Neural progenitor cell (in vitro differentiated cells): ENCODE results near the gene SMG1. TPM values are rescaled to one million over a fixed set of nuclear protein-coding genes. Genes with fewer than 3 reads are reported as not detected.
"Not testable (repeated sequence)": the region's sequence is repeated elsewhere in the genome, so short reads cannot be mapped to it uniquely, and the experiment has no call there.

Experiments
- DNase-seq: peaks from one replicate; pipeline ENCODE4 v3.0.0-alpha.2; 2016; ENCODE audit warnings: low spot score
- H2AFZ ChIP-seq: fragments of 200-600 bp; sonication (generic); replicated peaks from 2 replicates; pipeline ENCODE4 v1.6.1; 2016; ENCODE audit warnings: antibody characterized with exemption
- H3F3A ChIP-seq: fragments of 200-600 bp; sonication (generic); 2 replicates; pipeline ENCODE4 v1.6.1; 2016; ENCODE audit warnings: antibody characterized with exemption, low read depth
- H3K27ac ChIP-seq: fragments of 200-600 bp; sonication (generic); 2 replicates; pipeline ENCODE4 v1.5.1; 2016; ENCODE audit warnings: mild to moderate bottlenecking
- H3K27me3 ChIP-seq: fragments of 200-600 bp; sonication (generic); 2 replicates; pipeline ENCODE4 v1.6.1; 2016; ENCODE audit warnings: mild to moderate bottlenecking, moderate library complexity
- H3K36me3 ChIP-seq: fragments of 200-600 bp; sonication (generic); 2 replicates; pipeline ENCODE4 v1.5.1; 2016
- H3K4me1 ChIP-seq: fragments of 200-600 bp; sonication (generic); 2 replicates; pipeline ENCODE4 v1.6.1; 2016; ENCODE audit warnings: mixed run types
- H3K4me2 ChIP-seq: fragments of 200-600 bp; sonication (generic); 2 replicates; pipeline ENCODE4 v1.6.1; 2016
- H3K4me3 ChIP-seq: fragments of 200-600 bp; sonication (generic); 2 replicates; pipeline ENCODE4 v1.5.1; 2016
- H3K79me2 ChIP-seq: fragments of 200-600 bp; sonication (generic); 2 replicates; pipeline ENCODE4 v1.6.1; 2016; ENCODE audit warnings: low read depth
- H3K9ac ChIP-seq: fragments of 200-600 bp; sonication (generic); 2 replicates; pipeline ENCODE4 v1.6.1; 2016
- H3K9me3 ChIP-seq: fragments of 200-600 bp; sonication (generic); 2 replicates; pipeline ENCODE4 v1.5.1; 2016; ENCODE audit warnings: low read depth
- H4K20me1 ChIP-seq: fragments of 200-600 bp; sonication (generic); 2 replicates; pipeline ENCODE4 v1.6.1; 2016; ENCODE audit warnings: low read depth
- H3K27ac Mint-ChIP-seq: 3 replicates; pipeline ENCODE4 v1.8.0; 2021; ENCODE audit warnings: mixed read lengths
- H3K27me3 Mint-ChIP-seq: 2 replicates; pipeline ENCODE4 v1.8.0; 2022; ENCODE audit warnings: low read depth, mild to moderate bottlenecking, inconsistent platforms, moderate library complexity, mixed read lengths; ENCODE audit not compliant: insufficient read depth
- H3K36me3 Mint-ChIP-seq: 3 replicates; pipeline ENCODE4 v1.8.0; 2021; ENCODE audit warnings: mixed read lengths
- H3K4me1 Mint-ChIP-seq: 3 replicates; pipeline ENCODE4 v1.8.0; 2021; ENCODE audit warnings: mixed read lengths
- H3K4me3 Mint-ChIP-seq: 3 replicates; pipeline ENCODE4 v1.8.0; 2021; ENCODE audit warnings: mild to moderate bottlenecking, moderate library complexity, mixed read lengths
- H3K9me3 Mint-ChIP-seq: 3 replicates; pipeline ENCODE4 v1.8.0; 2020; ENCODE audit warnings: mixed read lengths
- CTCF ChIP-seq: fragments of 200-600 bp; sonication (generic); IDR thresholded peaks from 2 replicates; pipeline ENCODE4 v1.5.1; 2017; ENCODE audit warnings: antibody characterized with exemption, mild to moderate bottlenecking
- EZH2 ChIP-seq: fragments of 200-600 bp; sonication (generic); IDR thresholded peaks from 2 replicates; pipeline ENCODE4 v1.6.1; 2017; ENCODE audit warnings: antibody characterized with exemption, mild to moderate bottlenecking, moderate library complexity
- EZH2phosphoT487 ChIP-seq: fragments of 200-600 bp; sonication (generic); IDR thresholded peaks from 2 replicates; pipeline ENCODE4 v1.6.1; 2017; ENCODE audit warnings: antibody characterized with exemption
- total RNA-seq: library from RNA; depleted of rRNA; stranded (reverse); fragments of >200 nt; gene quantifications from 2 replicates; pipeline ENCODE4 v1.2.3, GENCODE V29; 2015; ENCODE audit warnings: low replicate concordance

SMG1 gene
- total RNA-seq, 1 donor from 2014 or later = 69.7 TPM

- not testable (repeated sequence) for H3K27ac Mint-ChIP-seq, H2AFZ ChIP-seq, H3K9me3 ChIP-seq, H4K20me1 ChIP-seq, H3K4me1 ChIP-seq, H3F3A ChIP-seq, H3K79me2 ChIP-seq, H3K27me3 Mint-ChIP-seq, H3K4me2 ChIP-seq, H3K9ac ChIP-seq, H3K4me1 Mint-ChIP-seq, H3K36me3 ChIP-seq, H3K4me3 Mint-ChIP-seq, H3K27me3 ChIP-seq, H3K27ac ChIP-seq, H3K36me3 Mint-ChIP-seq, DNase-seq, H3K4me3 ChIP-seq, H3K9me3 Mint-ChIP-seq
Observed at GRCh38 chr16:18869043-18869771, 57.0 kb downstream of the SMG1 start.

GRCh38 chr16:18866277-18866823 is 59.9 kb downstream of the SMG1 start:
- not testable (repeated sequence) for H3K79me2 ChIP-seq, H3K4me1 ChIP-seq, H3K27ac ChIP-seq, DNase-seq, H3K27me3 Mint-ChIP-seq, H3K4me2 ChIP-seq, H3F3A ChIP-seq, H3K9ac ChIP-seq, H3K27ac Mint-ChIP-seq, H4K20me1 ChIP-seq, H3K4me3 Mint-ChIP-seq, H3K36me3 Mint-ChIP-seq, H3K4me1 Mint-ChIP-seq, H3K9me3 ChIP-seq, H2AFZ ChIP-seq, H3K4me3 ChIP-seq, H3K36me3 ChIP-seq, H3K9me3 Mint-ChIP-seq, H3K27me3 ChIP-seq

GRCh38 chr16:18862891-18863290 is 63.3 kb downstream of the SMG1 start:
- H3K27me3 Mint-ChIP-seq, H3K27ac ChIP-seq, H3K9me3 Mint-ChIP-seq, H3K36me3 ChIP-seq, H4K20me1 ChIP-seq, H3K79me2 ChIP-seq, H3K4me3 ChIP-seq, H3K27ac Mint-ChIP-seq, H3K36me3 Mint-ChIP-seq, H3K9me3 ChIP-seq, H3K4me1 Mint-ChIP-seq, H3K4me2 ChIP-seq, H3F3A ChIP-seq, H3K27me3 ChIP-seq, DNase-seq, H3K4me3 Mint-ChIP-seq, H3K4me1 ChIP-seq, H2AFZ ChIP-seq, H3K9ac ChIP-seq: not testable (repeated sequence)

GRCh38 chr16:18855196-18855595 is 71.0 kb downstream of the SMG1 start:
- no peak for DNase-seq
- Histone ChIP-seq H3K36me3 (peaks cover 22% of the 10 kb centered on the region), H4K20me1 (peaks cover 6% of the 10 kb centered on the region), H3F3A (peaks cover 4% of the 10 kb centered on the region), H3K9ac (no peak overlapping the region), H2AFZ (no peak overlapping the region), H3K4me2 (no peak overlapping the region), H3K79me2 (no peaks in the 10 kb centered on the region), H3K4me3 (no peak overlapping the region), H3K27me3 (no peaks in the 10 kb centered on the region), H3K4me1 (no peaks in the 10 kb centered on the region), H3K27ac (no peak overlapping the region), H3K9me3 (no peaks in the 10 kb centered on the region)
- Mint-ChIP-seq H3K27ac (no peak overlapping the region), H3K27me3 (no peaks in the 10 kb centered on the region), H3K4me3 (no peak overlapping the region), H3K36me3 (peaks cover 20% of the 10 kb centered on the region), H3K9me3 (no peaks in the 10 kb centered on the region), H3K4me1 (no peaks in the 10 kb centered on the region)
- TF ChIP-seq CTCF (no peak), EZH2 (no peak), EZH2phosphoT487 (no peak)

GRCh38 chr16:18853694-18854093 is 72.5 kb downstream of the SMG1 start:
- Mint-ChIP-seq H3K36me3 (peaks cover 27% of the 10 kb centered on the region), H3K27ac (no peak overlapping the region)

More at GRCh38 chr16:18853694-18854093, 72.5 kb downstream of the SMG1 start:
- Mint-ChIP-seq H3K4me1 (no peaks in the 10 kb centered on the region), H3K4me3 (no peak overlapping the region), H3K9me3 (no peaks in the 10 kb centered on the region), H3K27me3 (no peaks in the 10 kb centered on the region)
- TF ChIP-seq CTCF (no peak), EZH2 (no peak), EZH2phosphoT487 (no peak)
- H3K9ac ChIP-seq = no peak overlapping the region
- H2AFZ ChIP-seq = no peak overlapping the region
- H3K36me3 ChIP-seq = peaks cover 22% of the 10 kb centered on the region
- peaks cover 7% of the 10 kb centered on the region for H3F3A ChIP-seq
- H3K79me2 ChIP-seq = no peaks in the 10 kb centered on the region
- no peak overlapping the region for H3K4me2 ChIP-seq
- no peaks in the 10 kb centered on the region for H3K27me3 ChIP-seq
- no peaks in the 10 kb centered on the region for H3K4me1 ChIP-seq
- no peak overlapping the region for H3K4me3 ChIP-seq
- no peak for DNase-seq
- peaks cover 6% of the 10 kb centered on the region for H4K20me1 ChIP-seq
- no peak overlapping the region for H3K27ac ChIP-seq
- H3K9me3 ChIP-seq = no peaks in the 10 kb centered on the region
